ENCODE measurements around the gene DDX10.

Gene DDX10

GRCh38 chr11:108727665-108728064 lies 62.8 kb downstream of the DDX10 start:
- H3K9ac ChIP-seq: no peak overlapping the region
- no peak overlapping the region for H2AFZ ChIP-seq (ENCODE audit: low read depth)
- H3K36me3 ChIP-seq (ENCODE audit: insufficient read depth): no peaks in the 10 kb centered on the region
- no peak overlapping the region for H3K4me3 ChIP-seq (IDR thresholded peaks at IDR 0.05; ENCODE audit: insufficient read depth, low read depth, low read length)
- no peaks in the 10 kb centered on the region for H3K27me3 ChIP-seq (ENCODE audit: insufficient read depth, low read depth)
- TF ChIP-seq, protein P1, sequence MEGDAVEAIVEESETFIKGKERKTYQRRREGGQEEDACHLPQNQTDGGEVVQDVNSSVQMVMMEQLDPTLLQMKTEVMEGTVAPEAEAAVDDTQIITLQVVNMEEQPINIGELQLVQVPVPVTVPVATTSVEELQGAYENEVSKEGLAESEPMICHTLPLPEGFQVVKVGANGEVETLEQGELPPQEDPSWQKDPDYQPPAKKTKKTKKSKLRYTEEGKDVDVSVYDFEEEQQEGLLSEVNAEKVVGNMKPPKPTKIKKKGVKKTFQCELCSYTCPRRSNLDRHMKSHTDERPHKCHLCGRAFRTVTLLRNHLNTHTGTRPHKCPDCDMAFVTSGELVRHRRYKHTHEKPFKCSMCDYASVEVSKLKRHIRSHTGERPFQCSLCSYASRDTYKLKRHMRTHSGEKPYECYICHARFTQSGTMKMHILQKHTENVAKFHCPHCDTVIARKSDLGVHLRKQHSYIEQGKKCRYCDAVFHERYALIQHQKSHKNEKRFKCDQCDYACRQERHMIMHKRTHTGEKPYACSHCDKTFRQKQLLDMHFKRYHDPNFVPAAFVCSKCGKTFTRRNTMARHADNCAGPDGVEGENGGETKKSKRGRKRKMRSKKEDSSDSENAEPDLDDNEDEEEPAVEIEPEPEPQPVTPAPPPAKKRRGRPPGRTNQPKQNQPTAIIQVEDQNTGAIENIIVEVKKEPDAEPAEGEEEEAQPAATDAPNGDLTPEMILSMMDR (conservative IDR thresholded peaks at IDR 0.05; ENCODE audit: low read depth, low read length): no peak
- H3K27ac ChIP-seq: no peak overlapping the region
- no peak overlapping the region for H3K4me2 ChIP-seq
- no peaks in the 10 kb centered on the region for H4K20me1 ChIP-seq (ENCODE audit: insufficient read depth)
- no peaks in the 10 kb centered on the region; the same call in 1 of the 2 replicates for H3K79me2 ChIP-seq (ENCODE audit: insufficient read depth, low read depth)
- H3K4me1 ChIP-seq (ENCODE audit: low read depth, poor library complexity, severe bottlenecking): no peaks in the 10 kb centered on the region

- H4K20me1 ChIP-seq (ENCODE audit: insufficient read depth): no peaks in the 10 kb centered on the region
- no peak overlapping the region for H2AFZ ChIP-seq (ENCODE audit: low read depth)
- H3K36me3 ChIP-seq (ENCODE audit: insufficient read depth): no peaks in the 10 kb centered on the region
- H3K4me2 ChIP-seq: no peak overlapping the region
- H3K4me3 ChIP-seq (IDR thresholded peaks at IDR 0.05; ENCODE audit: insufficient read depth, low read depth, low read length): no peak overlapping the region
- no peaks in the 10 kb centered on the region for H3K4me1 ChIP-seq (ENCODE audit: low read depth, poor library complexity, severe bottlenecking)
- H3K27ac ChIP-seq: no peak overlapping the region
- H3K9ac ChIP-seq: no peak overlapping the region
- TF ChIP-seq, protein P1 (conservative IDR thresholded peaks at IDR 0.05; ENCODE audit: low read depth, low read length): no peak
- H3K27me3 ChIP-seq (ENCODE audit: insufficient read depth, low read depth): no peaks in the 10 kb centered on the region
- no peaks in the 10 kb centered on the region; the same call in 1 of the 2 replicates for H3K79me2 ChIP-seq (ENCODE audit: insufficient read depth, low read depth)
Observed at GRCh38 chr11:108729227-108729871, 64.5 kb downstream of the DDX10 start.

DNA sequence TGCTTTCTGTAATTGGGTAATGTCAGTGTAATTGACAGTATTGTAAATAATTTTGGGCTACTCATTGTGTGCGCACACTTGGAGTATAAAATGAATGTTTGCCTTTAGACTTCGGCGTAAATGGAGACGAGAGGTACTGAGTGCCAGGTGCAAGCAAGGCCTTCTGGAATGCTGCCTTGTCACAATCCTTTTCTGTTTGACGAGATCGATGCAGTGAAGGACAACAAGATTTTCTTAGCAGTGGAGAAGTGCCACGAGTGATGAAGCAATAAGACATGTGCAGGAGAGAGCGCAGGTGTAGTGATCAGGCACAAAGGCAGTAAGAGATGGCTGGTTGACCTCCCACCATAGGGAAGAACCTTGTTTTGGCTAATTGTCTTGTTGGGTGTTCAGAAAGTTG lies 67.5 kb downstream of the DDX10 start:
- Histone ChIP-seq H3K36me3 (ENCODE audit: insufficient read depth) (no peaks in the 10 kb centered on the region), H3K27me3 (ENCODE audit: insufficient read depth, low read depth) (no peaks in the 10 kb centered on the region), H3K9ac (no peak overlapping the region), H3K27ac (no peak overlapping the region), H2AFZ (ENCODE audit: low read depth) (no peak overlapping the region), H3K4me2 (no peak overlapping the region), H4K20me1 (ENCODE audit: insufficient read depth) (no peaks in the 10 kb centered on the region), H3K4me3 (IDR thresholded peaks at IDR 0.05; ENCODE audit: insufficient read depth, low read depth, low read length) (no peak overlapping the region), H3K79me2 (ENCODE audit: insufficient read depth, low read depth) (no peaks in the 10 kb centered on the region; the same call in 1 of the 2 replicates), H3K4me1 (ENCODE audit: low read depth, poor library complexity, severe bottlenecking) (no peaks in the 10 kb centered on the region)
- TF ChIP-seq, protein P1 (conservative IDR thresholded peaks at IDR 0.05; ENCODE audit: low read depth, low read length): no peak

DNA sequence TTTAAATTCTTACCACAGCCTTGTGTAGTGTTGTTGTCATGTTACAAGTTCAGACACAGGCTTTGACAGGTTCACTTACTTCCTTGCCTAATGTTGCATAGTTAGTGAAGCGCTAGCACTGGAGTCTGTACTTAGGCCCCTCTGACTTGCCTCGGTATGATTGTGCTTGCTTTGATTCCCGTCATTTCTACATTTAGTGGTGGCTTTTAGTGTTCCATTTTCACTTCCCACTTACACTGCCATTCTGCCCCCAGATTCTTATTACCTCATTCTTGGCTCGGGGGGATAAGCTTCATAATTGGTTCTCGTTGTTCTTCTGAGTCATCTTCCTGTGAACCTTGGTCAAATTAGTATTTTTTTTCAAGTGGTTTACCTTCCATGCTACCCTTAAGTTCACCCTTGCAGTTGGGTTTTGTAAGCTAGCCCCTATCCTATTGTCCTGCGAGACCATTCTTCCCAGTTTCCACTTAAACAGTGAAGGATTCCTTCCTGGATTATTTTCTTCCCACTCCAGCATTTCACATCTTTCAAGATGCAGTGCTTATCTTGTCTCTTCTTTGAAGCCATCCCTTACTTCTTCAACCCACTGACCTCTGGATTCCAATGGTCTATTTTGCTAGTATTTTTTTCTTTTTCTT lies 68.7 kb downstream of the DDX10 start:
- H3K27ac ChIP-seq: no peak overlapping the region
- no peaks in the 10 kb centered on the region for H3K4me1 ChIP-seq (ENCODE audit: low read depth, poor library complexity, severe bottlenecking)
- H4K20me1 ChIP-seq (ENCODE audit: insufficient read depth): no peaks in the 10 kb centered on the region
- H3K36me3 ChIP-seq (ENCODE audit: insufficient read depth): no peaks in the 10 kb centered on the region
- H3K4me2 ChIP-seq: no peak overlapping the region
- H3K27me3 ChIP-seq (ENCODE audit: insufficient read depth, low read depth): no peaks in the 10 kb centered on the region
- H2AFZ ChIP-seq (ENCODE audit: low read depth): no peak overlapping the region
- H3K79me2 ChIP-seq (ENCODE audit: insufficient read depth, low read depth): peaks cover 4% of the 10 kb centered on the region; the same call in 1 of the 2 replicates
- no peak overlapping the region for H3K9ac ChIP-seq
- no peak overlapping the region for H3K4me3 ChIP-seq (IDR thresholded peaks at IDR 0.05; ENCODE audit: insufficient read depth, low read depth, low read length)
- TF ChIP-seq, protein P1 (conservative IDR thresholded peaks at IDR 0.05; ENCODE audit: low read depth, low read length): no peak
